Endothelial cell of umbilical vein (primary cell): Measurements from ENCODE around the gene CASKIN1. TPM values are rescaled to one million over a fixed set of nuclear protein-coding genes. Genes with fewer than 3 reads are reported as not detected.

Experiments used
- BruUV-seq: library from RNA; stranded (reverse); fragments of 400-500 nt; replicated peaks from 2 replicates; lab custom pipeline; 2021; lab: Mats Ljungman, UMichigan
- CTCF ChIA-PET: fragments of 300-600, 350-600 bp; sonication (Branson Sonifier 250); formaldehyde crosslinking; loops from one replicate; lab custom pipeline; 2021; ENCODE audit warnings: antibody characterized with exemption, inconsistent platforms; lab: Charles Lee
- POLR2A ChIA-PET: fragments of 300-600, 350-600 bp; sonication (Branson Sonifier 250); formaldehyde crosslinking; loops from one replicate; lab custom pipeline; 2021; ENCODE audit warnings: antibody characterized with exemption, inconsistent platforms; lab: Charles Lee
- DNase-seq: peaks from one replicate; pipeline ENCODE4 v3.0.0-alpha.2; 2011; ENCODE audit warnings: low read depth, low spot score
- FAIRE-seq: peaks from 2 replicates; lab custom pipeline; 2011; peaks lifted over from hg19 to GRCh38; lab: Jason Lieb, UNC
- H2AFZ ChIP-seq: 2 replicates; pipeline ENCODE4 v1.6.0; 2012; ENCODE audit warnings: low read depth, low read length, control low read depth, inconsistent platforms
- H3K27ac ChIP-seq: 2 replicates; pipeline ENCODE4 v1.5.1; 2011; ENCODE audit warnings: low read depth, mild to moderate bottlenecking, control low read depth, low read length, moderate library complexity; ENCODE audit not compliant: insufficient read depth
- H3K27me3 ChIP-seq, 2 experiments: 2 replicates each; pipeline versions ENCODE4 v1.6.0 to v1.6.1; 2011; ENCODE audit warnings: low read length in 2 of 2, mixed read lengths in 1 of 2; ENCODE audit not compliant: control insufficient read depth in 2 of 2, insufficient read depth in 2 of 2
- H3K36me3 ChIP-seq, 2 experiments: 2 replicates in 1 of 2; 3 replicates in 1 of 2; pipeline ENCODE4 v1.5.1; 2011; ENCODE audit warnings: low read length in 2 of 2, mild to moderate bottlenecking in 1 of 2, moderate library complexity in 1 of 2; ENCODE audit not compliant: control insufficient read depth in 2 of 2, insufficient read depth in 2 of 2; ENCODE audit errors: extremely low read depth in 1 of 2
- H3K4me1 ChIP-seq: 3 replicates; pipeline ENCODE4 v1.5.1; 2011; ENCODE audit warnings: mild to moderate bottlenecking, low read length; ENCODE audit not compliant: control insufficient read depth, insufficient read depth; ENCODE audit errors: extremely low read depth
- H3K4me2 ChIP-seq: 2 replicates; pipeline ENCODE4 v1.6.1; 2011; ENCODE audit warnings: low read length, control low read depth, mixed read lengths; ENCODE audit not compliant: insufficient read depth
- H3K4me3 ChIP-seq, 3 experiments: fragments of 200-600 bp in 1 of 3; sonication (generic), shearing (Covaris generic) in 1 of 3; replicated peaks in 1 of 3; 2 replicates each; pipeline ENCODE4 v1.5.1; 2011 to 2016; ENCODE audit warnings: control low read depth in 3 of 3, low read length in 3 of 3, mild to moderate bottlenecking in 2 of 3, inconsistent platforms in 1 of 3, low read depth in 1 of 3, moderate library complexity in 1 of 3; ENCODE audit not compliant: insufficient read depth in 1 of 3
- H3K79me2 ChIP-seq: 2 replicates; pipeline ENCODE4 v1.6.0; 2012; ENCODE audit warnings: low read length, inconsistent platforms; ENCODE audit not compliant: control insufficient read depth, insufficient read depth
- H3K9ac ChIP-seq: replicated peaks from 2 replicates; pipeline ENCODE3; 2011; ENCODE audit warnings: low read length, control low read depth; ENCODE audit not compliant: insufficient read depth; ENCODE audit errors: extremely low read depth
- H3K9me1 ChIP-seq: replicated peaks from 3 replicates; pipeline ENCODE4 v1.6.0; 2011; ENCODE audit warnings: mild to moderate bottlenecking, low read length; ENCODE audit not compliant: control insufficient read depth, insufficient read depth; ENCODE audit errors: extremely low read depth
- H3K9me3 ChIP-seq: replicated peaks from 2 replicates; pipeline ENCODE4 v1.5.1; 2012; ENCODE audit warnings: low read length, inconsistent platforms; ENCODE audit not compliant: control insufficient read depth, insufficient read depth
- H4K20me1 ChIP-seq: replicated peaks from 2 replicates; pipeline ENCODE3; 2011; ENCODE audit warnings: mild to moderate bottlenecking, low read length; ENCODE audit not compliant: control insufficient read depth, insufficient read depth; ENCODE audit errors: extremely low read depth
- EZH2 ChIP-seq: IDR thresholded peaks from 2 replicates; pipeline ENCODE4 v1.6.1; 2012; ENCODE audit warnings: borderline replicate concordance, low read depth, mild to moderate bottlenecking, moderate library complexity, low read length, inconsistent platforms; ENCODE audit not compliant: severe bottlenecking
- FOS ChIP-seq: IDR thresholded peaks from 2 replicates; pipeline ENCODE4 v1.6.1; 2011; ENCODE audit warnings: mild to moderate bottlenecking, low read length, moderate library complexity, borderline replicate concordance; ENCODE audit not compliant: insufficient read depth
- GATA2 ChIP-seq: IDR thresholded peaks from 2 replicates; pipeline ENCODE4 v1.7.0; 2011; ENCODE audit warnings: low read depth, mild to moderate bottlenecking, moderate library complexity, mixed read lengths, low read length; ENCODE audit not compliant: insufficient read length, insufficient read depth
- JUN ChIP-seq: IDR thresholded peaks from 2 replicates; pipeline ENCODE4 v1.6.1; 2011; ENCODE audit warnings: borderline replicate concordance, low read depth; ENCODE audit not compliant: insufficient read length, insufficient read depth
- MYC ChIP-seq: IDR thresholded peaks from one replicate; pipeline ENCODE4 v1.6.1; 2011; ENCODE audit warnings: mild to moderate bottlenecking, low read depth, low read length
- POLR2A ChIP-seq: IDR thresholded peaks from 2 replicates; pipeline ENCODE4 v1.6.1; 2012; ENCODE audit warnings: low read depth, mild to moderate bottlenecking, control low read depth, low read length
- POLR2AphosphoS5 ChIP-seq: IDR thresholded peaks from 2 replicates; pipeline ENCODE4 v1.6.1; 2012; ENCODE audit warnings: low read depth, mild to moderate bottlenecking, control low read depth, low read length, moderate library complexity; ENCODE audit not compliant: insufficient read depth
- dilution Hi-C: fragments of 300-500 bp; cut with MboI; formaldehyde crosslinking; loops from one replicate; pipeline ENCODE4 v1.15.0; 2019; ENCODE audit warnings: low sequenced_read_pairs; ENCODE audit not compliant: extremely low pct_ligation_motif_present
- intact Hi-C: fragments of 100-400 bp; cut with micrococcal nuclease; formaldehyde crosslinking; loops from one replicate; pipeline ENCODE4 v1.10.0; 2022
- polyA plus RNA-seq, 4 experiments: library from polyadenylated mRNA; depleted of rRNA in 3 of 4; stranded (reverse) in 3 of 4; unstranded in 1 of 4; fragments of >200 nt; gene quantifications; 2 replicates each; pipeline versions ENCODE4 v1.2.1 to v1.2.3, GENCODE V29; 2011 to 2012; ENCODE audit warnings: missing spikeins in 1 of 4
- total RNA-seq: library from RNA; stranded (reverse); gene quantifications from 2 replicates; pipeline ENCODE4 v1.2.3, GENCODE V29; 2021
- TF ChIP-seq, protein P1 (sequence below): IDR thresholded peaks from 2 replicates; pipeline ENCODE4 v1.6.1; 2011; ENCODE audit not compliant: insufficient read depth, insufficient read length
- TF ChIP-seq, protein P2 (sequence below), 2 donors: IDR thresholded peaks; 1 replicate in 1 of 2; 2 replicates in 1 of 2; pipeline ENCODE4 v1.5.1; 2011; ENCODE audit warnings: low read length in 2 of 2, mild to moderate bottlenecking in 2 of 2, moderate library complexity in 2 of 2, control low read depth in 1 of 2, inconsistent platforms in 1 of 2, low read depth in 1 of 2; ENCODE audit not compliant: insufficient read depth in 1 of 2; ENCODE audit errors: extremely low read depth in 1 of 2

The CASKIN1 gene
- total and polyA plus RNA-seq, 2 donors (not counting 3 experiments of a cell fraction or from before 2014, with no cell fraction given): 0.11 to 0.58 TPM

DNA sequence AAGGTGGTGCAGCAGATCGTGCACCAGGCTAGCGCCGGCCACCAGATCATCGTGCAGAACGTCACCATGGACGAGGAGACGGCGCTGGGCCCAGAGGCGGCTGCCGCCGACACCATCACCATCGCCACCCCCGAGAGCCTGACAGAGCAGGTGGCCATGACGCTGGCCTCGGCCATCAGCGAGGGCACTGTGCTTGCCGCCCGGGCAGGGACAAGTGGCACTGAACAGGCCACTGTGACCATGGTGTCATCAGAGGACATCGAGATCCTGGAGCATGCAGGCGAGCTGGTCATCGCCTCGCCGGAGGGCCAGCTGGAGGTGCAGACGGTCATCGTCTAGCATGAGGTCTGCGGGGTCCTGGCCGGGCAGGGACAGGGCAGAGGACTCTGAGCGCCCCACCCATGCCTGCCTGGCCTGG, 38.8 kb upstream of the CASKIN1 start:
- TF ChIP-seq FOS (no peak), JUN (no peak), POLR2A (no peak), EZH2 (no peak), POLR2AphosphoS5 (no peak)
- TF ChIP-seq, protein P1, sequence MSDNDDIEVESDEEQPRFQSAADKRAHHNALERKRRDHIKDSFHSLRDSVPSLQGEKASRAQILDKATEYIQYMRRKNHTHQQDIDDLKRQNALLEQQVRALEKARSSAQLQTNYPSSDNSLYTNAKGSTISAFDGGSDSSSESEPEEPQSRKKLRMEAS: no peak
- DNase-seq: no peak
- peaks cover 5 to 18% of the 10 kb centered on the region in 2 experiments for H3K27me3 ChIP-seq
- H3K9me1 ChIP-seq: no peaks in the 10 kb centered on the region
- H4K20me1 ChIP-seq: no peaks in the 10 kb centered on the region
- FAIRE-seq: no peak
- H3K4me3 ChIP-seq: no peak overlapping the region
- dilution Hi-C loops (no loop called here), intact Hi-C loops (no loop called here)
- POLR2A ChIA-PET: no interaction called here
- H3K4me2 ChIP-seq: no peak overlapping the region
- BruUV-seq: no TSS peak
- CTCF ChIA-PET: no interaction called here
- no peak overlapping the region for H3K27ac ChIP-seq
- peaks cover 9 to 39% of the 10 kb centered on the region in 2 experiments for H3K36me3 ChIP-seq
- H3K79me2 ChIP-seq: no peaks in the 10 kb centered on the region
- H3K4me1 ChIP-seq: peaks cover 10% of the 10 kb centered on the region
- no peaks in the 10 kb centered on the region for H3K9me3 ChIP-seq
- no peak overlapping the region for H2AFZ ChIP-seq
- H3K9ac ChIP-seq: no peak overlapping the region

DNA sequence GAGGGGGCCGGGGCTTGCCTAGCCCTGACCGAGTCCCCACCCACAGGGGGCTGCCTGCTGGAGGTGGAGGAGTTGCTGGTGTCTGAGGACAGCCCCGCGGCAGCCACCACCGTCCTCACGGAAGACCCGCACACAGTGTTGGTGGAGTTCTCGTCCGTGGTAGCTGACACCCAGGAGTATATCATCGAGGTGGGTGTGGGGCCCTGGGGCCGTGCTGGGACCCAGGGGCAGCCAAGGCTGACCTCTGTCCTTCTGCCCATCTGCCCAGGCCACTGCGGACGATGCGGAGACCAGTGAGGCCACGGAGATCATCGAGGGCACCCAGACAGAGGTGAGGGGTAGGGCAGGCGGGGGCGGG, 38.4 kb upstream of the CASKIN1 start:
- Histone ChIP-seq H3K4me1 (peaks cover 10% of the 10 kb centered on the region), H3K4me2 (no peak overlapping the region), H3K9me1 (no peaks in the 10 kb centered on the region), H3K9ac (no peak overlapping the region), H3K9me3 (no peaks in the 10 kb centered on the region), H3K4me3 (no peak overlapping the region), H2AFZ (no peak overlapping the region), H3K79me2 (no peaks in the 10 kb centered on the region), H3K27me3 (peaks cover 5 to 18% of the 10 kb centered on the region in 2 experiments), H4K20me1 (no peaks in the 10 kb centered on the region), H3K27ac (no peak overlapping the region), H3K36me3 (peaks cover 9 to 42% of the 10 kb centered on the region in 2 experiments)
- intact Hi-C loops (no loop called here), dilution Hi-C loops (no loop called here)
- ChIA-PET CTCF (no interaction called here), POLR2A (no interaction called here)
- FAIRE-seq (no peak), DNase-seq (no peak)
- no TSS peak for BruUV-seq
- TF ChIP-seq MYC (no peak), EZH2 (no peak), JUN (no peak), POLR2A (no peak), GATA2 (no peak), FOS (no peak), POLR2AphosphoS5 (no peak)
- TF ChIP-seq, protein P2, sequence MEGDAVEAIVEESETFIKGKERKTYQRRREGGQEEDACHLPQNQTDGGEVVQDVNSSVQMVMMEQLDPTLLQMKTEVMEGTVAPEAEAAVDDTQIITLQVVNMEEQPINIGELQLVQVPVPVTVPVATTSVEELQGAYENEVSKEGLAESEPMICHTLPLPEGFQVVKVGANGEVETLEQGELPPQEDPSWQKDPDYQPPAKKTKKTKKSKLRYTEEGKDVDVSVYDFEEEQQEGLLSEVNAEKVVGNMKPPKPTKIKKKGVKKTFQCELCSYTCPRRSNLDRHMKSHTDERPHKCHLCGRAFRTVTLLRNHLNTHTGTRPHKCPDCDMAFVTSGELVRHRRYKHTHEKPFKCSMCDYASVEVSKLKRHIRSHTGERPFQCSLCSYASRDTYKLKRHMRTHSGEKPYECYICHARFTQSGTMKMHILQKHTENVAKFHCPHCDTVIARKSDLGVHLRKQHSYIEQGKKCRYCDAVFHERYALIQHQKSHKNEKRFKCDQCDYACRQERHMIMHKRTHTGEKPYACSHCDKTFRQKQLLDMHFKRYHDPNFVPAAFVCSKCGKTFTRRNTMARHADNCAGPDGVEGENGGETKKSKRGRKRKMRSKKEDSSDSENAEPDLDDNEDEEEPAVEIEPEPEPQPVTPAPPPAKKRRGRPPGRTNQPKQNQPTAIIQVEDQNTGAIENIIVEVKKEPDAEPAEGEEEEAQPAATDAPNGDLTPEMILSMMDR (IDR thresholded peaks at IDR 0.05; ENCODE audit: extremely low read depth in 1 of 2, insufficient read depth in 1 of 2, low read depth in 1 of 2, low read length in 2 of 2): no peak
- TF ChIP-seq, protein P1: no peak
